Measurements from ENCODE around the gene TEAD3.
"Not testable (repeated sequence)": the region's sequence is repeated elsewhere in the genome, so short reads cannot be mapped to it uniquely, and the experiment has no call there.

TEAD3 gene

DNA sequence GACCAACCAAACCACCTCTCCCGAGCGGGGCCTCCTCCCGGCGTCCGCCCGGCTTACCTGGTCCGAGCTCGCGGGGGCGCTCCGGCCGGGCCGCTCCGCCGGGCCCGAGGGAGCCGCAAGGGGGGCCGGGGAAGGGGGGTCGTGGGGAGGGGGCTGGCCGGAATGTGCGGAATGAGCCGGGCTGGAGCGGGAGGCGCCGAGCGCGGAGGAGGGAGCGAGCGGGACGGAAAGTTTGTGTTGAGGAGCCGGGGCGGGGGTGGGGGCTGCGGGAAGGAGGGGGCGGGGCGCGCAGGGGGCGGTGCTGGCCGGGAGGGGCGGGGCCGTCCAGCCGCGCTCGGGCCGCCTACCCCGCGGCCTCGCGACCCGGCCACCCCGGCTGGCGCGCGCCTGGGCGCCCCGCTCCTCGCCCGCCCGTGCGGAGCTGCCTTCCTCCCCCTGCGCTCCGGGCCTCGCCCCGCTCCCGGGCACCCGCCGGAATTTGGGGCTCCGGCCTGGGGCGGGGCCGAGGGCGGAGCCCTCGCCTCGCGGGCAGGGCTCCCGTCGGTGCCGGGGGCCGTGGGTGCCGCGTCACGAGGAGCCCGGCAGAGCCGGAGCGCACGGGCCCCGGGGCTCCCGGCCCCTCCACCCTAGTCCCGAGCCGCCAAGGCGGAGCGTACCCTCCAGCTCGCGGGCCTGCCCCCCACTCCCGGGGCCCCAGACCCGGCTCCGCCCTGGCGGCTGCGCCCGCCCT, at the start of gene TEAD3:
TEAD3 (minus strand) TSS at position 239 of the 730 bp plus-strand sequence.
- Mint-ChIP-seq H3K4me1 (peaks cover 60% of the 10 kb centered on the region), H3K9me3 (no peaks in the 10 kb centered on the region), H3K27ac (peak within 1 kb of the TSS; percentile 93 to 99 (median 97)), H3K36me3 (ENCODE audit: low read depth) (no peaks in the 10 kb centered on the region), H3K4me3 (peak within 1 kb of the TSS; percentile 89 to 95 (median 95)), H3K27me3 (ENCODE audit: low read depth) (no peaks in the 10 kb centered on the region)
- TF ChIP-seq, protein P1, sequence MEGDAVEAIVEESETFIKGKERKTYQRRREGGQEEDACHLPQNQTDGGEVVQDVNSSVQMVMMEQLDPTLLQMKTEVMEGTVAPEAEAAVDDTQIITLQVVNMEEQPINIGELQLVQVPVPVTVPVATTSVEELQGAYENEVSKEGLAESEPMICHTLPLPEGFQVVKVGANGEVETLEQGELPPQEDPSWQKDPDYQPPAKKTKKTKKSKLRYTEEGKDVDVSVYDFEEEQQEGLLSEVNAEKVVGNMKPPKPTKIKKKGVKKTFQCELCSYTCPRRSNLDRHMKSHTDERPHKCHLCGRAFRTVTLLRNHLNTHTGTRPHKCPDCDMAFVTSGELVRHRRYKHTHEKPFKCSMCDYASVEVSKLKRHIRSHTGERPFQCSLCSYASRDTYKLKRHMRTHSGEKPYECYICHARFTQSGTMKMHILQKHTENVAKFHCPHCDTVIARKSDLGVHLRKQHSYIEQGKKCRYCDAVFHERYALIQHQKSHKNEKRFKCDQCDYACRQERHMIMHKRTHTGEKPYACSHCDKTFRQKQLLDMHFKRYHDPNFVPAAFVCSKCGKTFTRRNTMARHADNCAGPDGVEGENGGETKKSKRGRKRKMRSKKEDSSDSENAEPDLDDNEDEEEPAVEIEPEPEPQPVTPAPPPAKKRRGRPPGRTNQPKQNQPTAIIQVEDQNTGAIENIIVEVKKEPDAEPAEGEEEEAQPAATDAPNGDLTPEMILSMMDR (IDR thresholded peaks at IDR 0.05; ENCODE audit: unreplicated experiment in 3 of 3) = peak in 1 of 3 experiments; percentile 14

DNA sequence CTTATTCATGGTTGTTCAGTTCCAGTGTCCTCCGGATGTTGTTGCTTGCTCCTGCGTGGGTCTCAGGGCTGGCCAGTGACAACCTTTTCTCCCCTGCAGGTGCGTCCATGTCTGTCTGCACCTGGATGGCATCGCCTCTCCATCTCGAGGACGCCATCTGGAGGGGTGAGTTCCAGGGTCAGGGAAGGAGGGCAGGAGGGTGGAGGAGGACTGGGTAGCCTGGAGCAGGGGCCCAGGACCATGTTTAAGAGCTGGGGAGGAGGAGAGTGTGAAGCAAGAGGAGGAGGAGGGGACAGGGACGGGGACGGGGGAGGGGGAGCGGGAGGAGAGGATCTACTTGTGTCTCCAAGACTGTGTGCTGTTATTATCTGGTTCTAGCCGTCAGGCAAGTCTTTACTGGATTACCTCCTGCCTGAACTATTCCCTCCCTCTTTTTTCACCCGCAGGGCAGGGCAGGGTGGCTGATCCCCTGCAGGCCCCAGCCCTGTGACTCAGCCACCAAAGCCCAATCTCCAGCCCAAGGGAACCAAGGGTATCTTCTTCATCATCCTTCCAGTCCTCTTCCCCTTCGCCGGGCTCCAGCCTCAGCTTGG, 48.0 kb upstream of the TEAD3 start:
- TF ChIP-seq, protein P1 (IDR thresholded peaks at IDR 0.05; ENCODE audit: unreplicated experiment in 3 of 3) = no peak
- Mint-ChIP-seq H3K36me3 (ENCODE audit: low read depth) (peaks cover 2% of the 10 kb centered on the region), H3K4me3 (no peak overlapping the region), H3K4me1 (no peaks in the 10 kb centered on the region), H3K9me3 (peaks cover 8% of the 10 kb centered on the region), H3K27ac (no peak overlapping the region), H3K27me3 (ENCODE audit: low read depth) (peaks cover 2% of the 10 kb centered on the region)

DNA sequence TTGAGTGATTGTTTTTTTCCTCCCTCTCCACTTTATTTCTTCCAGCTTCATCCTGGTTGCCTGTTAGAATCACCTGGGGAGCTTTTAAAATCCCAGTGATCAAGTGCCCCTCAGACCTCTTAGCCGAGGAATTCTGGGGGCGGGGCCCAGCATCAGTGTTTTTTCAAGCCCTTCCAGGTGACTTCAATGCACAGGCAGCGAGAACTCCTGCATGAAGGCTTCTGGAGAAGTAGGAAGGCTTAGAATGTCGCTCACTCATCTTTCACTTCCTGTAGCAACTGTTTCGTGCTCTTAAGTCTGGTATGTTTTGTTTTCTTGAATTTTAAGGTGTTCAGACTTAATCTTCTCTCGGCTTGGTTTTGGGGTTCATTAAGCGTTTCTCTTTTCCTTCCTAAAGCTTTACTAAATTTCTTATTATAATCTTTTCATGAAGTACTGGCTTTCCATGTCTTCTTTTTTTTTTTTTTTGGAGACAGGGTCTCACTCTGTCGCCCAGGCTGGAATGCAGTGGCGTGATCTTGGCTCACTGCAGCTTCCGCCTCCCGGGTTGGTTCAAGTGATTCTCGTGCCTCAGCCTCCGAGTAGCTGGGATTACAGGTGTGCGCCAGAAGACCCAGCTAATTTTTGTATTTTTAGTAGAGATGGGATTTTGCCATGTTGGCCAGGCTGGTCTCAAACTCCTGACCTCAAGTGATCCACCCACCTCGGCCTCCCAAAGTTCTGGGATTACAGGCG, 46.7 kb upstream of the TEAD3 start:
- TF ChIP-seq, protein P1 (IDR thresholded peaks at IDR 0.05; ENCODE audit: unreplicated experiment in 3 of 3) = no peak
- no peaks in the 10 kb centered on the region for H3K36me3 Mint-ChIP-seq (ENCODE audit: low read depth)
- no peaks in the 10 kb centered on the region for H3K27me3 Mint-ChIP-seq (ENCODE audit: low read depth)
- H3K9me3 Mint-ChIP-seq = peaks cover 5% of the 10 kb centered on the region
- H3K4me1 Mint-ChIP-seq = no peaks in the 10 kb centered on the region
- H3K27ac Mint-ChIP-seq = no peak overlapping the region
- no peak overlapping the region for H3K4me3 Mint-ChIP-seq

DNA sequence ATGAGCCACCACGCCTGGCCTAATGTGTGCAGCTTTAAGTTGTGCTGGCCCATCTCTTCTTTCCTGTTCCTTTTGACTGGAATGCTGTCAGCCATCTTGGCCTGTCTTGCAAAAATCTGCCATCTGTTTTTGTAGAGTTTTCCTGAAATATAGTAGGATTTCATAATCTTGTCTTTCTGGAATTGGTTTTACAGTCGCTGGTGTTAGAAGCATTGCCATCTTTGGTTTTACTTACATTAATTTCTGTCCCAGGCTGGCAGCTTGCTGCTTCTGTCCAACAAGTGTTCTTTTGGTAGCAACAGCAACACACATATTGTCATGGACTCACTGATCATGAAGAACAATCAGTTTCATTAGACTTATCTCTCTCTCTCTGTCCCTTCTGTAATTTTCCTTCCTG, 45.0 kb upstream of the TEAD3 start:
- Mint-ChIP-seq H3K4me1 (no peaks in the 10 kb centered on the region), H3K4me3 (no peak overlapping the region), H3K9me3 (peaks cover 5% of the 10 kb centered on the region), H3K36me3 (ENCODE audit: low read depth) (no peaks in the 10 kb centered on the region), H3K27ac (no peak overlapping the region), H3K27me3 (ENCODE audit: low read depth) (no peaks in the 10 kb centered on the region)
- TF ChIP-seq, protein P1 (IDR thresholded peaks at IDR 0.05; ENCODE audit: unreplicated experiment in 3 of 3) = no peak

DNA sequence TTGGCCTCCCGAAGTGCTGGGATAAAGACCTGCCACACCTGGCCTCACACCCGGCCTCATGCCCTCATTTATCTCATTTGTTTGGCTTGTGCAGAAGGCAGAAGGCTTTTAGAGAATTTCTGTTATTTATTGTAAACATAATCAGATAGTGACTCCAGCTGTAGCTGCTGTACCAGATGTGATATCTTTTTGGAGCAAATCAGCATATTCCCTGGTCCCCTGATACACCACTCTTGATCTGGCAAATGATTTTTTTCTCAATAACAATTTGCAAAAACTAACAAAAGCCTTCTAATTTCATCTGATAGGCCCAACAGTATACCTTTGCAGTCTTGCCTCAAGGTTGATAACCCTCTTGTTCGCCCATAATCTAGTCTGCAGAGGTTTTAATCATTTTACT, 42.3 kb upstream of the TEAD3 start:
- no peak overlapping the region for H3K4me3 Mint-ChIP-seq
- TF ChIP-seq, protein P1 (IDR thresholded peaks at IDR 0.05; ENCODE audit: unreplicated experiment in 3 of 3) = no peak
- H3K9me3 Mint-ChIP-seq = peaks cover 5% of the 10 kb centered on the region
- H3K27me3 Mint-ChIP-seq (ENCODE audit: low read depth) = no peaks in the 10 kb centered on the region
- no peaks in the 10 kb centered on the region for H3K36me3 Mint-ChIP-seq (ENCODE audit: low read depth)
- H3K4me1 Mint-ChIP-seq = peaks cover 10% of the 10 kb centered on the region
- no peak overlapping the region for H3K27ac Mint-ChIP-seq

DNA sequence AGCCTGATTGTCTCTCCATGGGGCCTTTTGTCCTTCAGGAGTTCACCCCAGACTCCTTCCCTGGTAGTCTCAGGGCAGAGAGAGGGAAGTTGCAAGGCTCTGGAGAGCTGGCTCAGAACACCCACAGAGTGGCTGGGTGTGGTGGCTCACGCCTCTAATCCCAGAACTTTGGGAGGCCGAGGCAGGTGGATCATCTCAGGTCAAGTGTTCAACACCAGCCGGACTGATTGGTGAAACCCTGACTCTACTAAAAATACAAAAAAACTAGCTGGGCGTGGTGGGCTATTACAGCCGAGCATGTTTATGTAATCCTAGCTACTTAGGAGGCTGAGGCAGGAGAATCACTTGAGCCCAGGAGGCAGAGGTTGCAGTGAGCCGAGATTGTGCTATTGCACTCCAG, 39.0 kb upstream of the TEAD3 start:
- H3K27me3 Mint-ChIP-seq (ENCODE audit: low read depth); H3K36me3 Mint-ChIP-seq (ENCODE audit: low read depth); H3K4me3 Mint-ChIP-seq; H3K9me3 Mint-ChIP-seq: not testable (repeated sequence)
- peak overlapping the region in 1 of 3 experiments; percentile 81 for H3K27ac Mint-ChIP-seq
- H3K4me1 Mint-ChIP-seq = peaks cover 18% of the 10 kb centered on the region
